ENCODE results near the gene SNAPC4.

DNA sequence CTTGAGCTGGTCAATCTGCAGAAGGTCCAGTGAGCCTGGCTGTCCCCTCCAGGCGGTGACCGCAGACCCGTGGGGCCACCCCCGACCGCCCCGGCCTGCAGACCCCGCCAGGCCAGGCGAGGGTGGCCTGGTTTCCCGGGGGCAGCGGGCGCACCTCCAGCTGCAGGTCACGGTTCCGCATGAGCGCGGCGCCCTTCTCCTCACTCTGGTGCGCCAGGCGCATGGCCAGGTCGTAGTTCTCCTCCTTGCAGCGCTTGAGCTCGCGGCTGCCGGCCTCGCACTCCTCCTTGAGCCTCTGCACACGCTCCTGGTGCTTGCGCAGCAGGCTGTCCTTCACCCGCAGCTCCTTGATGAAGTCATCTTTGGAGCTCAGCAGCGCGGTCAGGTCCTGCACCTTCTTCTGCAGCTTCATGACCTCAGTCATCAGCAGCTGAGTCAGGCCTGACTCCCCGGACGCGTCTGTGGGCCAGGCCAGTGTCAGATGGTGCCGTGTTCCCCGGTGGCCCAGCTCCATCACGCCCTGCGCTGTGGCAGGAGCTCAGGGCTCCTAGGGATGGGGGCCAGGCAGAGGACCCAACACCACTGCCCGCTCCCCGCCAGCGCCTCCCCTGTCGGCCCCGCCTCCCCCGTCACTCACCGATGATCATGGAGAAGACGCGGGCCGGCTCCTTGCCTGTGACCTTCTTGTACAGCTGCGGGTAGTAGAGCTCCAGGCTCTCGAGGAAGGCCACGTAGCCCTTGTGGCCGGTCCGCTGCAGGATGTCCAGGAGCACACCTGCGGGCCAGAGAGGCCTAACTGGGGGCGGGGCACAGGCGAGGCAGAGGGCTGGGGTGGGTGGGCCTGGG, 29.1 kb downstream of the SNAPC4 start:
- TF ChIP-seq, protein P1, sequence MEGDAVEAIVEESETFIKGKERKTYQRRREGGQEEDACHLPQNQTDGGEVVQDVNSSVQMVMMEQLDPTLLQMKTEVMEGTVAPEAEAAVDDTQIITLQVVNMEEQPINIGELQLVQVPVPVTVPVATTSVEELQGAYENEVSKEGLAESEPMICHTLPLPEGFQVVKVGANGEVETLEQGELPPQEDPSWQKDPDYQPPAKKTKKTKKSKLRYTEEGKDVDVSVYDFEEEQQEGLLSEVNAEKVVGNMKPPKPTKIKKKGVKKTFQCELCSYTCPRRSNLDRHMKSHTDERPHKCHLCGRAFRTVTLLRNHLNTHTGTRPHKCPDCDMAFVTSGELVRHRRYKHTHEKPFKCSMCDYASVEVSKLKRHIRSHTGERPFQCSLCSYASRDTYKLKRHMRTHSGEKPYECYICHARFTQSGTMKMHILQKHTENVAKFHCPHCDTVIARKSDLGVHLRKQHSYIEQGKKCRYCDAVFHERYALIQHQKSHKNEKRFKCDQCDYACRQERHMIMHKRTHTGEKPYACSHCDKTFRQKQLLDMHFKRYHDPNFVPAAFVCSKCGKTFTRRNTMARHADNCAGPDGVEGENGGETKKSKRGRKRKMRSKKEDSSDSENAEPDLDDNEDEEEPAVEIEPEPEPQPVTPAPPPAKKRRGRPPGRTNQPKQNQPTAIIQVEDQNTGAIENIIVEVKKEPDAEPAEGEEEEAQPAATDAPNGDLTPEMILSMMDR (IDR thresholded peaks at IDR 0.05; ENCODE audit: control extremely low read depth in 1 of 3, insufficient read depth in 1 of 3, low read depth in 1 of 3, low read length in 3 of 3): no peak
- TF ChIP-seq POLR2A (IDR thresholded peaks at IDR 0.05; ENCODE audit: control extremely low read depth in 1 of 2, low read depth in 2 of 2, low read length in 2 of 2): no peak
- no peak for TF ChIP-seq EP300 (IDR thresholded peaks at IDR 0.05; ENCODE audit: borderline replicate concordance in 1 of 2, low read depth in 2 of 2, low read length in 2 of 2)
- no peak for TF ChIP-seq HDAC6 (IDR thresholded peaks at IDR 0.05; ENCODE audit: low read depth, low read length)
- TF ChIP-seq EGR1 (IDR thresholded peaks at IDR 0.05; ENCODE audit: borderline replicate concordance, low read depth, low read length): no peak
- TF ChIP-seq JUND (IDR thresholded peaks at IDR 0.05; ENCODE audit: low read length): no peak
- no peak for TF ChIP-seq TAF1 (IDR thresholded peaks at IDR 0.05; ENCODE audit: low read depth, low read length)
